GM18868 (cell line): Measurements from ENCODE around the gene ZNF669.
"Not testable (repeated sequence)": the region's sequence is repeated elsewhere in the genome, so short reads cannot be mapped to it uniquely, and the experiment has no call there.

ENCODE experiments used
- ATAC-seq: cut with Tn5 transposase; IDR thresholded peaks from one replicate; pipeline ENCODE4 v1.9.1; 2021; ENCODE audit warnings: mild to moderate bottlenecking, moderate library complexity; ENCODE audit not compliant: unreplicated experiment

Gene ZNF669

GRCh38 chr1:247103859-247104591, at the start of gene ZNF669:
Gene ZNF669 (minus strand): TSS chr1:247104356. CDS start chr1:247104199, 157 bp downstream.
- ATAC-seq, result peak; percentile 100

- no peak for ATAC-seq
These were observed 43.6 kb upstream of the ZNF669 start for GRCh38 chr1:247147781-247148180.

GRCh38 chr1:247147120-247147519, 43.0 kb upstream of the ZNF669 start:
- ATAC-seq, result not testable (repeated sequence)

- no peak for ATAC-seq
These were observed 42.5 kb upstream of the ZNF669 start for GRCh38 chr1:247146671-247147070.

- no peak for ATAC-seq
These were observed 41.1 kb upstream of the ZNF669 start for GRCh38 chr1:247145279-247145678.

GRCh38 chr1:247139557-247139956, 35.4 kb upstream of the ZNF669 start:
- not testable (repeated sequence) for ATAC-seq

- ATAC-seq, result no peak
These were observed 27.1 kb upstream of the ZNF669 start for GRCh38 chr1:247131236-247131635.

- ATAC-seq, result not testable (repeated sequence)
These were observed 23.5 kb upstream of the ZNF669 start for GRCh38 chr1:247127519-247128282.

GRCh38 chr1:247126601-247127000, 22.4 kb upstream of the ZNF669 start:
- ATAC-seq, result peak; percentile 53

GRCh38 chr1:247126166-247126565, 22.0 kb upstream of the ZNF669 start:
- ATAC-seq, result peak; percentile 99

GRCh38 chr1:247121382-247121781, 17.2 kb upstream of the ZNF669 start:
- ATAC-seq, result no peak

GRCh38 chr1:247120408-247120668, 16.2 kb upstream of the ZNF669 start:
- ATAC-seq, result not testable (repeated sequence)

GRCh38 chr1:247119600-247120407, 15.6 kb upstream of the ZNF669 start:
- no peak for ATAC-seq

GRCh38 chr1:247118946-247119446, 14.8 kb upstream of the ZNF669 start:
- no peak for ATAC-seq

GRCh38 chr1:247115545-247115944, 11.4 kb upstream of the ZNF669 start:
- no peak for ATAC-seq

- no peak for ATAC-seq
These were observed 11.0 kb upstream of the ZNF669 start for GRCh38 chr1:247115141-247115510.

GRCh38 chr1:247114351-247115140, 10.4 kb upstream of the ZNF669 start:
- no peak for ATAC-seq

GRCh38 chr1:247113733-247114271, 9.6 kb upstream of the ZNF669 start:
- no peak for ATAC-seq

GRCh38 chr1:247113094-247113497, 8.9 kb upstream of the ZNF669 start:
- ATAC-seq, result no peak

- ATAC-seq, result no peak
These were observed 8.3 kb upstream of the ZNF669 start for GRCh38 chr1:247112479-247112781.
